ENCODE results near the gene TMEM170B. TPM values are rescaled to one million over a fixed set of nuclear protein-coding genes. Genes with fewer than 3 reads are reported as not detected.

TMEM170B gene
- total and polyA plus RNA-seq, 2 of the 8 experiments (the other 6 are each of a cell fraction or from before 2014, with no cell fraction given), result 0.80 to 4.3 TPM

DNA sequence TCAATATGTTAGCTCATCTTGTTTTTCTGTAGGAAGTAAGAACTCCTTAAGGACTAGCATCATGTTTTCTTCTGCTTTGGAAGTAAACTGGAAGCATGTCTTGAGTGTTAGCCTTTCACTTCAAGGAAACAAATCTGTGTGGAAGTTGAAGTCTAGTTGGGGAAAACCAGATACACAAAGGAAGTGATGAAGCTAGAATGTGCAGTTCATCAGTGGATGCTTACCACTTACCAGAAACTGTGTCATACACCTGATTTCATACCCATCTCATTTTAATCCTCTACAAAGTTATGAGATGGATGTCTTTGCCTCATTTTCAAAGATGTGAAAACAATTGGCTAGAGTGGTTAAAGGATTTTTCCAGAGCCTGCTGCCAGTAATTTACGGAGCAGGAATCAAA is 75.8 kb downstream of the TMEM170B start:
- Histone ChIP-seq H4K5ac (ENCODE audit: insufficient read length, low read depth, low read length) (no peak overlapping the region), H3K23me2 (ENCODE audit: low read depth, low read length) (no peaks in the 10 kb centered on the region), H3K4me1 (replicated peaks in 1 of 4; ENCODE audit: control insufficient read depth in 3 of 4, insufficient read depth in 4 of 4, low read length in 3 of 4) (peaks cover 0 to 3% (median 0%) of the 10 kb centered on the region in 4 experiments; a peak in 3 of 7 replicates), H2BK20ac (ENCODE audit: low read length) (no peak overlapping the region), H3K27ac (ENCODE audit: low read depth, low read length) (no peak overlapping the region), H4K8ac (ENCODE audit: extremely low read depth, insufficient read depth, low read length) (no peak overlapping the region), H4K20me1 (replicated peaks in 1 of 2; ENCODE audit: control insufficient read depth in 1 of 2, insufficient read depth in 2 of 2, low read length in 2 of 2) (no peaks in the 10 kb centered on the region), H3K4me2 (ENCODE audit: insufficient read depth in 1 of 2, low read depth in 2 of 2, low read length in 2 of 2) (no peak overlapping the region), H3K9me3 (ENCODE audit: insufficient read depth in 2 of 2, low read depth in 1 of 2, low read length in 1 of 2) (no peaks in the 10 kb centered on the region), H3K36me3 (ENCODE audit: control insufficient read depth in 2 of 4, insufficient read depth in 4 of 4, low read length in 3 of 4) (no peaks in the 10 kb centered on the region), H3K4ac (replicated peaks; ENCODE audit: insufficient read length, low read depth, low read length) (no peak overlapping the region), H3K27me3 (replicated peaks in 1 of 4; ENCODE audit: control insufficient read depth in 3 of 4, extremely low read depth in 1 of 4, insufficient read depth in 3 of 4, low read length in 3 of 4) (no peaks in the 10 kb centered on the region), H2BK120ac (replicated peaks; ENCODE audit: low read depth, low read length) (no peak overlapping the region), H3K18ac (ENCODE audit: extremely low read depth, low read length) (no peak overlapping the region), H2AFZ (ENCODE audit: low read length) (no peak overlapping the region), H4K91ac (replicated peaks; ENCODE audit: insufficient read length, low read length) (no peak overlapping the region), H3K56ac (replicated peaks; ENCODE audit: insufficient read length, low read depth, low read length) (no peak overlapping the region), H3K79me2 (ENCODE audit: control insufficient read depth in 1 of 2, insufficient read depth in 2 of 2, low read length in 2 of 2) (no peaks in the 10 kb centered on the region), H3K4me3 (ENCODE audit: extremely low read depth in 1 of 4, insufficient read depth in 2 of 4, low read depth in 3 of 4, low read length in 4 of 4) (no peak overlapping the region), H2BK12ac (ENCODE audit: low read depth, low read length) (no peak overlapping the region), H3K23ac (ENCODE audit: insufficient read length) (no peak overlapping the region), H3K14ac (ENCODE audit: insufficient read length) (no peak overlapping the region), H2BK5ac (ENCODE audit: low read depth, low read length) (no peak overlapping the region), H2AK5ac (ENCODE audit: low read depth, low read length) (no peak overlapping the region), H3K9ac (replicated peaks in 1 of 4; ENCODE audit: extremely low read depth in 1 of 4, low read depth in 3 of 4, low read length in 3 of 4) (no peak overlapping the region), H2BK15ac (ENCODE audit: low read length) (no peak overlapping the region), H3K79me1 (ENCODE audit: low read depth, low read length) (no peaks in the 10 kb centered on the region)
- WGBS, 2 experiments (ENCODE audit: extremely low coverage in 1 of 2, insufficient coverage in 1 of 2, insufficient read length in 1 of 2, insufficient replicate concordance in 2 of 2, low coverage in 1 of 2, low lambda C conversion rate in 2 of 2, missing lambda C conversion rate in 1 of 2), result 89% methylated on average over 1 of the region's 1 CpG; no CpG with 5 or more reads in 1 of the 2 experiments
- no peak for DNase-seq (ENCODE audit: low read depth in 1 of 2, low spot score in 2 of 2)
- ChIA-PET POLR2A (ENCODE audit: partially characterized antibody) (no interaction called here), CTCF (ENCODE audit: partially characterized antibody) (no interaction called here)
- FAIRE-seq, result no peak
- TF ChIP-seq EGR1 (IDR thresholded peaks at IDR 0.05; ENCODE audit: borderline replicate concordance, low read depth, low read length) (no peak), SAP30 (IDR thresholded peaks at IDR 0.05; ENCODE audit: insufficient read depth, insufficient replicate concordance, low read length) (no peak), HDAC2 (IDR thresholded peaks at IDR 0.05; ENCODE audit: borderline replicate concordance in 1 of 2, low read depth in 2 of 2, low read length in 2 of 2) (no peak), CHD1 (IDR thresholded peaks at IDR 0.05; ENCODE audit: low read depth, low read length) (no peak), JUND (IDR thresholded peaks at IDR 0.05; ENCODE audit: low read length) (no peak), TCF12 (IDR thresholded peaks at IDR 0.05; ENCODE audit: low read depth, low read length) (no peak), RBBP5 (IDR thresholded peaks at IDR 0.05; ENCODE audit: borderline replicate concordance, low read depth, low read length) (no peak), GABPA (IDR thresholded peaks at IDR 0.05; ENCODE audit: borderline replicate concordance, insufficient read depth, low read length) (no peak), SP1 (IDR thresholded peaks at IDR 0.05; ENCODE audit: low read depth, low read length) (no peak)
- TF ChIP-seq, protein P1, sequence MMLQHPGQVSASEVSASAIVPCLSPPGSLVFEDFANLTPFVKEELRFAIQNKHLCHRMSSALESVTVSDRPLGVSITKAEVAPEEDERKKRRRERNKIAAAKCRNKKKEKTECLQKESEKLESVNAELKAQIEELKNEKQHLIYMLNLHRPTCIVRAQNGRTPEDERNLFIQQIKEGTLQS (IDR thresholded peaks at IDR 0.05; ENCODE audit: insufficient read depth, low read depth, low read length), result no peak
- TF ChIP-seq, protein P2, sequence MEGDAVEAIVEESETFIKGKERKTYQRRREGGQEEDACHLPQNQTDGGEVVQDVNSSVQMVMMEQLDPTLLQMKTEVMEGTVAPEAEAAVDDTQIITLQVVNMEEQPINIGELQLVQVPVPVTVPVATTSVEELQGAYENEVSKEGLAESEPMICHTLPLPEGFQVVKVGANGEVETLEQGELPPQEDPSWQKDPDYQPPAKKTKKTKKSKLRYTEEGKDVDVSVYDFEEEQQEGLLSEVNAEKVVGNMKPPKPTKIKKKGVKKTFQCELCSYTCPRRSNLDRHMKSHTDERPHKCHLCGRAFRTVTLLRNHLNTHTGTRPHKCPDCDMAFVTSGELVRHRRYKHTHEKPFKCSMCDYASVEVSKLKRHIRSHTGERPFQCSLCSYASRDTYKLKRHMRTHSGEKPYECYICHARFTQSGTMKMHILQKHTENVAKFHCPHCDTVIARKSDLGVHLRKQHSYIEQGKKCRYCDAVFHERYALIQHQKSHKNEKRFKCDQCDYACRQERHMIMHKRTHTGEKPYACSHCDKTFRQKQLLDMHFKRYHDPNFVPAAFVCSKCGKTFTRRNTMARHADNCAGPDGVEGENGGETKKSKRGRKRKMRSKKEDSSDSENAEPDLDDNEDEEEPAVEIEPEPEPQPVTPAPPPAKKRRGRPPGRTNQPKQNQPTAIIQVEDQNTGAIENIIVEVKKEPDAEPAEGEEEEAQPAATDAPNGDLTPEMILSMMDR (IDR thresholded peaks at IDR 0.05; ENCODE audit: control extremely low read depth in 1 of 3, insufficient read depth in 1 of 3, low read depth in 1 of 3, low read length in 3 of 3), result no peak
